HUES64 (cell line): ENCODE results near the gene E2F2.
"Not testable (repeated sequence)": the region's sequence is repeated elsewhere in the genome, so short reads cannot be mapped to it uniquely, and the experiment has no call there.

ENCODE experiments used
- H3K27ac ChIP-seq: 2 replicates; pipeline ENCODE4 v1.7.0; 2013; ENCODE audit warnings: low read depth, low read length, inconsistent platforms
- H3K27me3 ChIP-seq: 2 replicates; pipeline ENCODE4 v1.6.1; 2013; ENCODE audit warnings: mild to moderate bottlenecking, low read length; ENCODE audit not compliant: insufficient read depth
- H3K36me3 ChIP-seq: 2 replicates; pipeline ENCODE4 v1.6.1; 2013; ENCODE audit warnings: mild to moderate bottlenecking, low read length; ENCODE audit not compliant: insufficient read depth
- H3K4me1 ChIP-seq: 2 replicates; pipeline ENCODE4 v1.6.1; 2013; ENCODE audit warnings: mild to moderate bottlenecking, low read length, moderate library complexity; ENCODE audit not compliant: insufficient read depth
- H3K4me3 ChIP-seq: 2 replicates; pipeline ENCODE4 v1.5.1; 2013; ENCODE audit warnings: mild to moderate bottlenecking, low read length, moderate library complexity
- H3K9ac ChIP-seq: 2 replicates; pipeline ENCODE4 v1.6.1; 2013; ENCODE audit warnings: mild to moderate bottlenecking, low read depth, low read length
- H3K9me3 ChIP-seq: 2 replicates; pipeline ENCODE4 v1.6.1; 2013; ENCODE audit warnings: low read depth, low read length; ENCODE audit not compliant: insufficient read depth
- WGBS: fragments of 150-250, 120-280 bp; methylation state at CpG from one replicate; pipeline ENCODE4 v1.1.7; 2013; ENCODE audit warnings: missing lambda C conversion rate; 5-methylcytosine and 5-hydroxymethylcytosine counted together

E2F2 gene

GRCh38 chr1:23514111-23514679, 16.8 kb downstream of the E2F2 start:
- no peaks in the 10 kb centered on the region for H3K27me3 ChIP-seq
- 93% methylated on average over 3 of the region's 3 CpGs for WGBS
- H3K27ac ChIP-seq, result no peak overlapping the region
- H3K4me1 ChIP-seq, result no peaks in the 10 kb centered on the region
- H3K9ac ChIP-seq, result no peak overlapping the region
- H3K4me3 ChIP-seq, result no peak overlapping the region
- H3K36me3 ChIP-seq, result peaks cover 30% of the 10 kb centered on the region
- H3K9me3 ChIP-seq, result no peaks in the 10 kb centered on the region

GRCh38 chr1:23509896-23510295, 21.1 kb downstream of the E2F2 start:
- peaks cover 14% of the 10 kb centered on the region; the same call in 1 of the 2 replicates for H3K36me3 ChIP-seq
- whole genome bisulfite sequencing, result 94% methylated on average over 15 of the region's 15 CpGs

GRCh38 chr1:23506376-23507107, 24.5 kb downstream of the E2F2 start:
- H3K9me3 ChIP-seq, result no peaks in the 10 kb centered on the region
- no peaks in the 10 kb centered on the region for H3K27me3 ChIP-seq
- H3K36me3 ChIP-seq, result no peaks in the 10 kb centered on the region
- H3K4me3 ChIP-seq, result no peak overlapping the region
- H3K4me1 ChIP-seq, result peaks cover 4% of the 10 kb centered on the region; the same call in 1 of the 2 replicates
- 92% methylated on average over 13 of the region's 13 CpGs for WGBS
- H3K9ac ChIP-seq, result no peak overlapping the region
- H3K27ac ChIP-seq, result no peak overlapping the region

More at GRCh38 chr1:23509896-23510295, 21.1 kb downstream of the E2F2 start:
- Histone ChIP-seq H3K4me3 (no peak overlapping the region), H3K27ac (no peak overlapping the region), H3K9ac (no peak overlapping the region), H3K9me3 (no peaks in the 10 kb centered on the region), H3K4me1 (peaks cover 3% of the 10 kb centered on the region; the same call in 1 of the 2 replicates), H3K27me3 (no peaks in the 10 kb centered on the region)

- Histone ChIP-seq H3K4me1 (peaks cover 4% of the 10 kb centered on the region; the same call in 1 of the 2 replicates), H3K4me3 (no peak overlapping the region), H3K27ac (no peak overlapping the region), H3K9ac (no peak overlapping the region), H3K9me3 (no peaks in the 10 kb centered on the region), H3K27me3 (no peaks in the 10 kb centered on the region), H3K36me3 (no peaks in the 10 kb centered on the region)
- 96% methylated on average over 6 of the region's 6 CpGs for WGBS
Observed at GRCh38 chr1:23505851-23506250, 25.2 kb downstream of the E2F2 start.

GRCh38 chr1:23504156-23504555, 26.9 kb downstream of the E2F2 start:
- H3K4me3 ChIP-seq, H3K27ac ChIP-seq, H3K36me3 ChIP-seq, H3K4me1 ChIP-seq, H3K27me3 ChIP-seq, H3K9me3 ChIP-seq, H3K9ac ChIP-seq: not testable (repeated sequence)
- 86% methylated on average over 19 of the region's 24 CpGs for WGBS

- no peaks in the 10 kb centered on the region for H3K36me3 ChIP-seq
- no peak overlapping the region for H3K4me3 ChIP-seq
- H3K27me3 ChIP-seq, result no peaks in the 10 kb centered on the region
- WGBS, result no CpG with 5 or more reads among the region's 6 CpGs
- no peak overlapping the region for H3K27ac ChIP-seq
- H3K9me3 ChIP-seq, result no peaks in the 10 kb centered on the region
- peaks cover 4% of the 10 kb centered on the region; the same call in 1 of the 2 replicates for H3K4me1 ChIP-seq
- H3K9ac ChIP-seq, result no peak overlapping the region
Observed at GRCh38 chr1:23502951-23503350, 28.1 kb downstream of the E2F2 start.

- Histone ChIP-seq H3K27ac (no peak overlapping the region), H3K36me3 (no peaks in the 10 kb centered on the region), H3K4me1 (peaks cover 4% of the 10 kb centered on the region; the same call in 1 of the 2 replicates), H3K9ac (no peak overlapping the region), H3K27me3 (no peaks in the 10 kb centered on the region), H3K9me3 (no peaks in the 10 kb centered on the region), H3K4me3 (no peak overlapping the region)
- WGBS, result 88% methylated on average over 2 of the region's 2 CpGs
Observed at GRCh38 chr1:23500466-23500865, 30.6 kb downstream of the E2F2 start.

- Histone ChIP-seq H3K9ac (no peak overlapping the region), H3K27ac (no peak overlapping the region), H3K36me3 (no peaks in the 10 kb centered on the region), H3K9me3 (no peaks in the 10 kb centered on the region), H3K4me3 (no peak overlapping the region), H3K27me3 (no peaks in the 10 kb centered on the region), H3K4me1 (no peaks in the 10 kb centered on the region)
- 93% methylated on average over 1 of the region's 3 CpGs for WGBS
Observed at GRCh38 chr1:23497777-23498439, 33.1 kb downstream of the E2F2 start.

GRCh38 chr1:23496490-23497181, 34.4 kb downstream of the E2F2 start:
- Histone ChIP-seq H3K9ac (no peak overlapping the region), H3K27me3 (no peaks in the 10 kb centered on the region), H3K4me3 (no peak overlapping the region), H3K9me3 (no peaks in the 10 kb centered on the region), H3K4me1 (no peaks in the 10 kb centered on the region), H3K27ac (no peak overlapping the region), H3K36me3 (no peaks in the 10 kb centered on the region)
- 78% methylated on average over 7 of the region's 7 CpGs for WGBS

- not testable (repeated sequence) for H3K9ac ChIP-seq, H3K4me3 ChIP-seq, H3K27me3 ChIP-seq, H3K4me1 ChIP-seq, H3K9me3 ChIP-seq, H3K27ac ChIP-seq, H3K36me3 ChIP-seq
- 80% methylated on average over 5 of the region's 6 CpGs for WGBS
Observed at GRCh38 chr1:23494836-23495235, 36.2 kb downstream of the E2F2 start.

- not testable (repeated sequence) for H3K36me3 ChIP-seq, H3K9me3 ChIP-seq, H3K4me3 ChIP-seq, H3K27ac ChIP-seq, H3K27me3 ChIP-seq, H3K4me1 ChIP-seq, H3K9ac ChIP-seq
- WGBS, result 86% methylated on average over 6 of the region's 6 CpGs
Observed at GRCh38 chr1:23492776-23493175, 38.3 kb downstream of the E2F2 start.
